ENCODE measurements around the gene SEPTIN12.

The SEPTIN12 gene

DNA sequence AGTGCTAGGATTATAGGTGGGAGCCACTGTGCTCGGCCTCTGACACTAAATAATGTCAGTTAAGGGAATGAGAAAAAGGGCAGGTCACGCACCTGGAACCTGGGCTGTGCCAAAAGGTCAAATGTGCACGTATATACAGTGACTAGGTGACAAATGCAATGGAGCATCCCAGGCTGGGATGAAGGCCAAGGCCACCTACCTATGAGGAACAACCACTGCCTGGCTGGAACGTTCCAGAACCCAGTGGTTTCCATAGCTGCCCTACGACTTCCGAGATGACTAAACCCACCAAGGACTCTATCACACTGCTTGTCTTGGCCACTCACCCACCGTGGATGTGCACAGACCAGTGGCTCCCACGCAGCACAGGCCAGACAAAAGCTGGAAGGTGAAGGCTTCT lies 37.2 kb downstream of the SEPTIN12 start:
- peaks cover 2% of the 10 kb centered on the region for H3K79me1 ChIP-seq (ENCODE audit: low read length)
- no peak overlapping the region for H2BK120ac ChIP-seq (ENCODE audit: low read depth, low read length)
- DNase-seq: no peak
- no peaks in the 10 kb centered on the region for H3K27me3 ChIP-seq (ENCODE audit: insufficient read depth, low read length, poor library complexity)
- H3K4me2 ChIP-seq (ENCODE audit: low read length): no peak overlapping the region
- H3K36me3 ChIP-seq (ENCODE audit: control insufficient read depth, insufficient read depth, low read length): peaks cover 8% of the 10 kb centered on the region
- no peak overlapping the region for H2AK5ac ChIP-seq (ENCODE audit: low read length)
- H3K79me2 ChIP-seq (ENCODE audit: control insufficient read depth, insufficient read depth, low read length): no peaks in the 10 kb centered on the region
- H3K18ac ChIP-seq (ENCODE audit: low read length): no peak overlapping the region
- no peak overlapping the region for H3K4me3 ChIP-seq (ENCODE audit: low read length)
- H3K9ac ChIP-seq (ENCODE audit: low read length): no peak overlapping the region
- H2BK5ac ChIP-seq (ENCODE audit: low read length): no peak overlapping the region
- no peak overlapping the region for H4K5ac ChIP-seq (ENCODE audit: low read length)
- H2BK15ac ChIP-seq (replicated peaks; ENCODE audit: low read depth): no peak overlapping the region
- H3K23ac ChIP-seq (ENCODE audit: low read length): no peak overlapping the region
- H3K4ac ChIP-seq (ENCODE audit: low read depth, low read length): no peak overlapping the region
- H3K27ac ChIP-seq (ENCODE audit: low read depth, low read length): no peak overlapping the region
- H3K4me1 ChIP-seq (ENCODE audit: control insufficient read depth, low read depth, low read length): no peaks in the 10 kb centered on the region
- H3K56ac ChIP-seq (ENCODE audit: low read length): no peak overlapping the region
- WGBS (ENCODE audit: extremely low coverage, insufficient coverage, low lambda C conversion rate): no CpG with 5 or more reads among the region's 8 CpGs
- H4K8ac ChIP-seq (ENCODE audit: low read depth, low read length): no peak overlapping the region

DNA sequence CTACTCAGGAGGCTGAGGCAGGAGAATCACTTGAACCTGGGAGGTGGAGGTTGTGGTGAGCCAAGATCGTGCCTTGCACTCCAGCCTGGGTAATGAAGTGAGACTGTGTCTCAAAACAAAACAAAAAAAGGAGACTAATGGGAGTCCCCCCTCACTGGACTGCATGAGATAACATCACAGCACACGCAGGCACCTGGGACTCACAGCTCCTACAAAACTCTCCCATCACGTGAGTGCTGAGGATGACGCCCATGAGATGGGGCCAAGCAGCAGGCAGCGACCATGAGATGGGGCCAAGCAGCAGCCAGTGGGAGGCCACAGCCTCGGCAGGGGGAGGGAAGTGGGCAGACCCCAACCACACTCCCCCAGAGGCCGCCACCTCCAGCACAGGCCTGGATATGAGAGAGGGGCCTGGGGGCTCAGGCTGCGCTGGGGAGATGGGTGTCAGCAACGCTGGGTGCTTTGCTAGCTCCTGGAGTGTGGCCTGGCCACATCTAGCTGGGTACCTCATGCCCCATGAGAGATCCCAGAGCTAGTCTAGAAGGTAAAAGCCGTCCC lies 38.4 kb downstream of the SEPTIN12 start:
- Histone ChIP-seq H3K4me1 (ENCODE audit: control insufficient read depth, low read depth, low read length) (no peaks in the 10 kb centered on the region), H3K36me3 (ENCODE audit: control insufficient read depth, insufficient read depth, low read length) (peaks cover 6% of the 10 kb centered on the region), H3K23ac (ENCODE audit: low read length) (no peak overlapping the region), H3K4me3 (ENCODE audit: low read length) (no peak overlapping the region), H4K8ac (ENCODE audit: low read depth, low read length) (no peak overlapping the region), H2BK15ac (replicated peaks; ENCODE audit: low read depth) (no peak overlapping the region), H2BK5ac (ENCODE audit: low read length) (no peak overlapping the region), H3K79me1 (ENCODE audit: low read length) (no peaks in the 10 kb centered on the region), H3K56ac (ENCODE audit: low read length) (no peak overlapping the region), H2BK120ac (ENCODE audit: low read depth, low read length) (no peak overlapping the region), H3K18ac (ENCODE audit: low read length) (no peak overlapping the region), H2AK5ac (ENCODE audit: low read length) (no peak overlapping the region), H3K79me2 (ENCODE audit: control insufficient read depth, insufficient read depth, low read length) (no peaks in the 10 kb centered on the region), H3K27ac (ENCODE audit: low read depth, low read length) (no peak overlapping the region), H3K4ac (ENCODE audit: low read depth, low read length) (no peak overlapping the region), H4K5ac (ENCODE audit: low read length) (no peak overlapping the region), H3K9ac (ENCODE audit: low read length) (no peak overlapping the region), H3K27me3 (ENCODE audit: insufficient read depth, low read length, poor library complexity) (no peaks in the 10 kb centered on the region), H3K4me2 (ENCODE audit: low read length) (no peak overlapping the region)
- no peak for DNase-seq
- no CpG with 5 or more reads among the region's 10 CpGs for WGBS (ENCODE audit: extremely low coverage, insufficient coverage, low lambda C conversion rate)

DNA sequence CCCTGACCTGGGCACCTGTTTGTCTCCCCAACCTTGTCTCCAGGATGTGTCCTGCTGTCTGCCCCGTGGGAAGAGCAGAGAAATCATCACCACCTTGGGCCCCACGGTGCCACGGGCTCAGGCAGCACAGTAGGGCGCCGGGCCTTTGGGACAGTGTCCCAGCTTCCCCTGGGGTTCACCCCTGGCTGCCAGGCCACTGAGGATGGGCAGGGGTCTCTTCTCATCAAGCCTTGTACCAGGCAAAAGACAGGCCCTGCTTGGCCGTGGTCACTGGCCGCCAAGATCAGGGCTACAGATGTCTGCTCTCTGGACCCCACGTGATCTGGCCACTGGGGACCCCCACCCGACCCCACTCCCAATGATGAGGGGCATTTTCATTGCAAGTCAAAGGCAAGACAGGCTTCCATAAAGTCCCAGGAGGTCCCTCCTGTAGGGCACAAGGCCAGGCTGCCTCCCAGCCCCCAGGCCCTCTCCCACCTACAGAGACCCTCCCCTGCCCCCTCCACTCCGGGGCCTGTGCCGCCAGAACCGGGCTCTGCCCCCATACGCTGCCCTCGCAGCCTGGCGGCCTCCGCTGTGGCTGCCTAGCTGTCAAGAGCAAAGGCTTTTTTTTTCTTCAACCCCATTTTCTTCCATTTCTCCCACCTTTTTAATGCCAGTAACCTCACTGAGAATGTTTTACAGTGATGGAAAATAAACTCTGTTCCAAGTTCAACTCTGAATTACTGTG lies 39.3 kb downstream of the SEPTIN12 start:
- no peak overlapping the region for H3K4me2 ChIP-seq (ENCODE audit: low read length)
- H3K9ac ChIP-seq (ENCODE audit: low read length): no peak overlapping the region
- no peaks in the 10 kb centered on the region for H3K79me1 ChIP-seq (ENCODE audit: low read length)
- no peaks in the 10 kb centered on the region for H3K79me2 ChIP-seq (ENCODE audit: control insufficient read depth, insufficient read depth, low read length)
- no peak overlapping the region for H4K8ac ChIP-seq (ENCODE audit: low read depth, low read length)
- H3K27me3 ChIP-seq (ENCODE audit: insufficient read depth, low read length, poor library complexity): no peaks in the 10 kb centered on the region
- H3K4me1 ChIP-seq (ENCODE audit: control insufficient read depth, low read depth, low read length): no peaks in the 10 kb centered on the region
- H4K5ac ChIP-seq (ENCODE audit: low read length): no peak overlapping the region
- no peak overlapping the region for H2BK5ac ChIP-seq (ENCODE audit: low read length)
- no peak overlapping the region for H3K4me3 ChIP-seq (ENCODE audit: low read length)
- H3K27ac ChIP-seq (ENCODE audit: low read depth, low read length): no peak overlapping the region
- no peak for DNase-seq
- no peak overlapping the region for H2AK5ac ChIP-seq (ENCODE audit: low read length)
- H3K18ac ChIP-seq (ENCODE audit: low read length): no peak overlapping the region
- no peak overlapping the region for H3K56ac ChIP-seq (ENCODE audit: low read length)
- no peak overlapping the region for H3K23ac ChIP-seq (ENCODE audit: low read length)
- H2BK15ac ChIP-seq (replicated peaks; ENCODE audit: low read depth): no peak overlapping the region
- no peak overlapping the region for H3K4ac ChIP-seq (ENCODE audit: low read depth, low read length)
- WGBS (ENCODE audit: extremely low coverage, insufficient coverage, low lambda C conversion rate): no CpG with 5 or more reads among the region's 16 CpGs
- peaks cover 4% of the 10 kb centered on the region for H3K36me3 ChIP-seq (ENCODE audit: control insufficient read depth, insufficient read depth, low read length)
- no peak overlapping the region for H2BK120ac ChIP-seq (ENCODE audit: low read depth, low read length)

DNA sequence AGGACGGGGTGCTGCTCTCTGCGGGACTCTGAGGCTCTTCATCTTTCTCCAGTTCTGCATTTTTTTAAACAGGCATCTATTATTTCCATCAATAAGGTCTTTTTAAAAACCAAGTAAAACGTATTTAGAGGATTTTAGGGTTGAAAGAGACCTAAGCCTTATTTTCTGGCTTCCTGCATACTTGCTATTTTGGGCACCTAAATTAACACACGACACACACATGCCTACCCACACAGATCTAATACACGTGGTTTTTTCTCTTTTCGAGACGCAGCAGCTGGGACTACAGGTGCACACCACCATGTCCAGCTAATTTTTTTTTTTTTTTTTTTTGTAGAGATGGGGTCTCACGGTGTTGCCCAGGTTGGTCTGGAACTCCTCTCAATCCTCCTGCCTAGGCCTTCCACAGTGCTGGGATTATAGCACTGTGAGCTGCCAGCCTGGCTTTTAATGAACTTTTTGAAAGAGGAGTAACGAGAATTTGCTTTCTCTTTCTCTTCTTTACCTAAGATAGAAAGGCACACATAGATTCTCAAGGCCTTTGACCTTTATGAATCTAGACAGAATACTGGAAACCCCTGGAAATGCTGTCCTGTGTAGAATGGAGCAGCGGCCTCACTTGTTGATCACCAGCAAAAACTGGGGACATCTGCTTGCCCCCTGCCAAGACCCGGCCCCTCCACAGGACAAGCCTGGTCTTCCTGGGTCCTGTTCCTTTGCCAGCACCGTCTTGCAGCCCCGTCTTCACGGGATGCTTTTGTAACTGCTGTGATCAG lies 40.1 kb downstream of the SEPTIN12 start:
- no peaks in the 10 kb centered on the region for H3K79me1 ChIP-seq (ENCODE audit: low read length)
- DNase-seq: no peak
- H3K27me3 ChIP-seq (ENCODE audit: insufficient read depth, low read length, poor library complexity): no peaks in the 10 kb centered on the region
- H3K18ac ChIP-seq (ENCODE audit: low read length): no peak overlapping the region
- no peak overlapping the region for H3K9ac ChIP-seq (ENCODE audit: low read length)
- H2BK120ac ChIP-seq (ENCODE audit: low read depth, low read length): no peak overlapping the region
- H2AK5ac ChIP-seq (ENCODE audit: low read length): no peak overlapping the region
- H3K4me3 ChIP-seq (ENCODE audit: low read length): no peak overlapping the region
- H3K36me3 ChIP-seq (ENCODE audit: control insufficient read depth, insufficient read depth, low read length): peaks cover 3% of the 10 kb centered on the region
- H3K56ac ChIP-seq (ENCODE audit: low read length): no peak overlapping the region
- no peak overlapping the region for H4K5ac ChIP-seq (ENCODE audit: low read length)
- H2BK15ac ChIP-seq (replicated peaks; ENCODE audit: low read depth): no peak overlapping the region
- H3K23ac ChIP-seq (ENCODE audit: low read length): no peak overlapping the region
- H3K4me1 ChIP-seq (ENCODE audit: control insufficient read depth, low read depth, low read length): no peaks in the 10 kb centered on the region
- no peak overlapping the region for H4K8ac ChIP-seq (ENCODE audit: low read depth, low read length)
- no peak overlapping the region for H3K27ac ChIP-seq (ENCODE audit: low read depth, low read length)
- H3K4ac ChIP-seq (ENCODE audit: low read depth, low read length): no peak overlapping the region
- no peaks in the 10 kb centered on the region for H3K79me2 ChIP-seq (ENCODE audit: control insufficient read depth, insufficient read depth, low read length)
- WGBS (ENCODE audit: extremely low coverage, insufficient coverage, low lambda C conversion rate): no CpG with 5 or more reads among the region's 14 CpGs
- H2BK5ac ChIP-seq (ENCODE audit: low read length): no peak overlapping the region
- no peak overlapping the region for H3K4me2 ChIP-seq (ENCODE audit: low read length)

DNA sequence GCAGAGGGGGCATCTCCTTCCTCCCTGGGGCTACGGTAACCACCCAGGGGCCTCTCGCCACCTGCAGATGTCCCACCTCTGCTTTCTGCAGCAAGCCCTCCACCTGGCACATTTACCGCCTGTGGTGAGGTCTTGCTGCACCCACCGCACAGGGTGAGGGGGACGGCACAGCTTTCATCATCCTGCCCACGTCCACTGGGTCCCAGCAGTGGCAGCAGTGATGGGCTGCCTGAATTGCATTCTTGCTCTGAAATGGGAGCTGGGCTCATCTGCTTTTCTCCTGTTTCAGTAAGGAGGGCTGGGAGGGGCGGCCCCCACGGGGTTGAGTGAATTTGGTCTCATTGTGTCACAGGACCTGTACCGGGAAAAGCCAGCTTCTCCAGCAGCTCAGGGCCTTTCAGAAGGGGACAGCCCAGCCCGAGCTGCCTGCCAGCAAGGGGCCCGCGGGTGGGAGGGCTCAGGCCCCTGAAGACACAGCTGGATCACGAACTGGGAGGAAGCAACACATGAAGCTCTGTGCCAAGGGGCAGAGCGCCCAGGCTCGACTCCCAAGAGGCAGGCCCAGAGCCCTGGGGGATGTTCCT lies 41.1 kb downstream of the SEPTIN12 start:
- Histone ChIP-seq H3K18ac (ENCODE audit: low read length) (no peak overlapping the region), H3K4me3 (ENCODE audit: low read length) (no peak overlapping the region), H3K23ac (ENCODE audit: low read length) (no peak overlapping the region), H3K36me3 (ENCODE audit: control insufficient read depth, insufficient read depth, low read length) (peaks cover 3% of the 10 kb centered on the region), H3K4me1 (ENCODE audit: control insufficient read depth, low read depth, low read length) (no peaks in the 10 kb centered on the region), H3K4me2 (ENCODE audit: low read length) (no peak overlapping the region), H3K9ac (ENCODE audit: low read length) (no peak overlapping the region), H2BK120ac (ENCODE audit: low read depth, low read length) (no peak overlapping the region), H2AK5ac (ENCODE audit: low read length) (no peak overlapping the region), H3K79me1 (ENCODE audit: low read length) (no peaks in the 10 kb centered on the region), H3K56ac (ENCODE audit: low read length) (peak overlapping the region; percentile 7), H3K27me3 (ENCODE audit: insufficient read depth, low read length, poor library complexity) (no peaks in the 10 kb centered on the region), H4K5ac (ENCODE audit: low read length) (no peak overlapping the region), H3K4ac (ENCODE audit: low read depth, low read length) (no peak overlapping the region), H2BK15ac (replicated peaks; ENCODE audit: low read depth) (no peak overlapping the region), H3K79me2 (ENCODE audit: control insufficient read depth, insufficient read depth, low read length) (no peaks in the 10 kb centered on the region), H4K8ac (ENCODE audit: low read depth, low read length) (no peak overlapping the region), H3K27ac (ENCODE audit: low read depth, low read length) (no peak overlapping the region), H2BK5ac (ENCODE audit: low read length) (no peak overlapping the region)
- no peak for DNase-seq
- WGBS (ENCODE audit: extremely low coverage, insufficient coverage, low lambda C conversion rate): no CpG with 5 or more reads among the region's 15 CpGs

Measured in mesendoderm (in vitro differentiated cells).